Endothelial cell (in vitro differentiated cells): Measurements from ENCODE around the gene ADGRV1. TPM values are rescaled to one million over a fixed set of nuclear protein-coding genes. Genes with fewer than 3 reads are reported as not detected.

Source experiments
- DNase-seq: peaks from one replicate; pipeline ENCODE4 v3.0.0; 2021; ENCODE audit warnings: low spot score
- H3K27ac Mint-ChIP-seq: one replicate; pipeline ENCODE4 v1.8.0; 2021; ENCODE audit warnings: mixed read lengths, inconsistent platforms; ENCODE audit not compliant: unreplicated experiment
- H3K27me3 Mint-ChIP-seq: one replicate; pipeline ENCODE4 v1.8.0; 2021; ENCODE audit warnings: mild to moderate bottlenecking, moderate library complexity, mixed read lengths, inconsistent platforms; ENCODE audit not compliant: unreplicated experiment
- H3K36me3 Mint-ChIP-seq: one replicate; pipeline ENCODE4 v1.8.0; 2021; ENCODE audit warnings: mild to moderate bottlenecking, low read depth, mixed read lengths, inconsistent platforms; ENCODE audit not compliant: unreplicated experiment
- H3K4me1 Mint-ChIP-seq: one replicate; pipeline ENCODE4 v1.8.0; 2021; ENCODE audit warnings: mild to moderate bottlenecking, mixed read lengths, inconsistent platforms; ENCODE audit not compliant: unreplicated experiment
- H3K4me3 Mint-ChIP-seq: one replicate; pipeline ENCODE4 v1.8.0; 2021; ENCODE audit warnings: mild to moderate bottlenecking, mixed read lengths, inconsistent platforms; ENCODE audit not compliant: unreplicated experiment
- H3K9me3 Mint-ChIP-seq: one replicate; pipeline ENCODE4 v1.8.0; 2021; ENCODE audit warnings: mixed read lengths, inconsistent platforms; ENCODE audit not compliant: unreplicated experiment
- total RNA-seq: library from RNA; stranded (reverse); fragmentation: NEBNext Ultra II Directional; extraction: Animal tissue kit (Norgen Biotek cat#: 25700); gene quantifications from one replicate; pipeline ENCODE4 v1.2.1, GENCODE V29; 2021; ENCODE audit not compliant: unreplicated experiment
- TF ChIP-seq, protein P1 (sequence below): fragments of 200-600 bp; sonication (generic); IDR thresholded peaks from one replicate; pipeline ENCODE4 v1.5.0; 2021; ENCODE audit warnings: antibody characterized with exemption; ENCODE audit not compliant: unreplicated experiment

The ADGRV1 gene
- total RNA-seq, 1 donor from 2014 or later: 23.1 TPM

- Mint-ChIP-seq H3K4me1 (peaks cover 9% of the 10 kb centered on the region), H3K4me3 (no peak overlapping the region), H3K36me3 (no peaks in the 10 kb centered on the region), H3K27ac (no peak overlapping the region), H3K27me3 (peaks cover 2% of the 10 kb centered on the region), H3K9me3 (no peaks in the 10 kb centered on the region)
- TF ChIP-seq, protein P1, sequence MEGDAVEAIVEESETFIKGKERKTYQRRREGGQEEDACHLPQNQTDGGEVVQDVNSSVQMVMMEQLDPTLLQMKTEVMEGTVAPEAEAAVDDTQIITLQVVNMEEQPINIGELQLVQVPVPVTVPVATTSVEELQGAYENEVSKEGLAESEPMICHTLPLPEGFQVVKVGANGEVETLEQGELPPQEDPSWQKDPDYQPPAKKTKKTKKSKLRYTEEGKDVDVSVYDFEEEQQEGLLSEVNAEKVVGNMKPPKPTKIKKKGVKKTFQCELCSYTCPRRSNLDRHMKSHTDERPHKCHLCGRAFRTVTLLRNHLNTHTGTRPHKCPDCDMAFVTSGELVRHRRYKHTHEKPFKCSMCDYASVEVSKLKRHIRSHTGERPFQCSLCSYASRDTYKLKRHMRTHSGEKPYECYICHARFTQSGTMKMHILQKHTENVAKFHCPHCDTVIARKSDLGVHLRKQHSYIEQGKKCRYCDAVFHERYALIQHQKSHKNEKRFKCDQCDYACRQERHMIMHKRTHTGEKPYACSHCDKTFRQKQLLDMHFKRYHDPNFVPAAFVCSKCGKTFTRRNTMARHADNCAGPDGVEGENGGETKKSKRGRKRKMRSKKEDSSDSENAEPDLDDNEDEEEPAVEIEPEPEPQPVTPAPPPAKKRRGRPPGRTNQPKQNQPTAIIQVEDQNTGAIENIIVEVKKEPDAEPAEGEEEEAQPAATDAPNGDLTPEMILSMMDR: no peak
- DNase-seq: no peak
These were observed 3.7 kb downstream of the ADGRV1 start for GRCh38 chr5:90562341-90562740.

DNA sequence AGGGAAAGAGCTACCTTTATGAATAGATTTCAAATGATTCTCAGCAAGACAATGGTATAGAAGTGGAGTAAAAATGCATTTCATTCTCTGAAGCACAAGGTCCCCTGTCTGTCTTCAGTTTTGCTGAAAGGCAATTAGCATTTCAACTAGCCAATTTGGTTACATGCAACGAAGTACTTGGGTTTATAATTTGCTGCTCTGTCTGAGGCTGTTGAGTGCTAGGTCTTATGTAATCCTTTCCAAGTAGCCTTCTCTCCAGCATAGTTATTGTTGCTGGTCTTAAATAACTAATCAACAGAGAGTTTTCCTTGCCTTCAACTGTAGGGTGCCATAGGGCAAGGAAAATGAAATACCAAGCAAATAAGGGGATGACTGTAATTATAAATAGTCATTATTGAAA lies 4.5 kb downstream of the ADGRV1 start:
- Mint-ChIP-seq H3K27ac (no peak overlapping the region), H3K9me3 (no peaks in the 10 kb centered on the region), H3K4me1 (peaks cover 1% of the 10 kb centered on the region), H3K36me3 (no peaks in the 10 kb centered on the region), H3K27me3 (peaks cover 2% of the 10 kb centered on the region), H3K4me3 (no peak overlapping the region)
- TF ChIP-seq, protein P1: no peak
- DNase-seq: no peak

GRCh38 chr5:90565491-90565890 lies 6.9 kb downstream of the ADGRV1 start:
- H3K27ac Mint-ChIP-seq: no peak overlapping the region
- TF ChIP-seq, protein P1: no peak
- no peak for DNase-seq
- no peak overlapping the region for H3K4me3 Mint-ChIP-seq
- peaks cover 2% of the 10 kb centered on the region for H3K9me3 Mint-ChIP-seq
- H3K36me3 Mint-ChIP-seq: peaks cover 2% of the 10 kb centered on the region
- peaks cover 2% of the 10 kb centered on the region for H3K27me3 Mint-ChIP-seq
- no peaks in the 10 kb centered on the region for H3K4me1 Mint-ChIP-seq

- Mint-ChIP-seq H3K4me3 (no peak overlapping the region), H3K4me1 (peaks cover 2% of the 10 kb centered on the region), H3K9me3 (peaks cover 4% of the 10 kb centered on the region), H3K27me3 (peaks cover 2% of the 10 kb centered on the region), H3K36me3 (peaks cover 7% of the 10 kb centered on the region), H3K27ac (no peak overlapping the region)
- no peak for DNase-seq
- TF ChIP-seq, protein P1: no peak
These were observed 10.5 kb downstream of the ADGRV1 start for GRCh38 chr5:90569084-90569483.

GRCh38 chr5:90570034-90570433 lies 11.4 kb downstream of the ADGRV1 start:
- Mint-ChIP-seq H3K27me3 (peaks cover 2% of the 10 kb centered on the region), H3K4me1 (peaks cover 2% of the 10 kb centered on the region), H3K27ac (no peak overlapping the region), H3K9me3 (peaks cover 4% of the 10 kb centered on the region), H3K36me3 (peaks cover 7% of the 10 kb centered on the region), H3K4me3 (no peak overlapping the region)
- TF ChIP-seq, protein P1: no peak
- DNase-seq: no peak
